Kidney (tissue), 14 donors: ENCODE measurements around the gene DDX18. TPM values are rescaled to one million over a fixed set of nuclear protein-coding genes. Genes with fewer than 3 reads are reported as not detected.
A peak's percentile ranks its signal among the peaks of the same experiment; 100 is the strongest.

Source experiments
- DNase-seq, 5 donors: peaks; one replicate each; pipeline ENCODE4 v3.0.0-alpha.2; 2013 to 2020
- FAIRE-seq: peaks from 2 replicates; lab custom pipeline; 2012; peaks lifted over from hg19 to GRCh38; lab: Jason Lieb, UNC
- H3K27ac ChIP-seq, 2 donors: one replicate each; pipeline ENCODE4 v1.7.0; 2013; ENCODE audit warnings: low read depth in 2 of 2, low read length in 2 of 2, inconsistent platforms in 1 of 2
- H3K27me3 ChIP-seq: one replicate; pipeline ENCODE4 v1.7.1; 2013; ENCODE audit warnings: low read length, inconsistent platforms; ENCODE audit not compliant: control insufficient read depth, insufficient read depth
- H3K36me3 ChIP-seq, 3 donors: one replicate each; pipeline versions ENCODE4 v1.7.0 to v1.7.1; 2013; ENCODE audit warnings: low read length in 3 of 3, control low read depth in 1 of 3, inconsistent platforms in 1 of 3; ENCODE audit not compliant: insufficient read depth in 3 of 3, control insufficient read depth in 2 of 3
- H3K4me1 ChIP-seq, 3 donors: one replicate each; pipeline versions ENCODE4 v1.7.0 to v1.7.1; 2013; ENCODE audit warnings: low read length in 3 of 3, inconsistent platforms in 1 of 3, low read depth in 1 of 3; ENCODE audit not compliant: control insufficient read depth in 2 of 3, insufficient read depth in 2 of 3
- H3K4me3 ChIP-seq, 3 donors: one replicate each; pipeline versions ENCODE4 v1.7.0 to v1.8.1; 2013; ENCODE audit warnings: low read length in 3 of 3, control low read depth in 1 of 3, inconsistent platforms in 1 of 3
- H3K9ac ChIP-seq, 3 donors: one replicate each; pipeline versions ENCODE4 v1.7.0 to v1.7.1; 2013; ENCODE audit warnings: low read length in 3 of 3, control low read depth in 1 of 3, inconsistent platforms in 1 of 3
- H3K9me3 ChIP-seq, 3 donors: one replicate each; pipeline versions ENCODE4 v1.7.0 to v1.7.1; 2013; ENCODE audit warnings: low read length in 3 of 3, control low read depth in 1 of 3, inconsistent platforms in 1 of 3; ENCODE audit not compliant: control insufficient read depth in 2 of 3, insufficient read depth in 1 of 3
- CTCF ChIP-seq: IDR thresholded peaks from 3 replicates; pipeline ENCODE4 v1.5.1; 2012; ENCODE audit warnings: mild to moderate bottlenecking, moderate library complexity, borderline replicate concordance; ENCODE audit not compliant: insufficient read depth; ENCODE audit errors: extremely low read depth
- intact Hi-C: fragments of 100-400 bp; cut with DNase I; formaldehyde crosslinking; loops from one replicate; pipeline ENCODE4 v1.11.1; 2022
- polyA plus RNA-seq: library from polyadenylated mRNA; stranded (reverse); fragments of 350-450 nt; fragmentation: Illumina TruSeq; extraction: RNeasy Lipid Tissue Mini Kit (QIAGEN cat#74804); gene quantifications from one replicate; pipeline ENCODE4 v1.2.3, GENCODE V29; 2014; ENCODE audit warnings: low read depth, low replicate concordance; ENCODE audit not compliant: insufficient read depth
- total RNA-seq: library from RNA; stranded (reverse); fragmentation: NEBNext Ultra II Directional; extraction: Animal tissue kit (Norgen Biotek cat#: 25700); gene quantifications from one replicate; pipeline ENCODE4 v1.2.1, GENCODE V29; 2021
- donor health status: control.
- donor health status: control.
- donor health status: control.
- donor health status: control.
- donor health status: control.
- donor health status: DM: yes; HTN: yes; CAD: no.
- donor health status: Normal renal cell carcinoma (clear cell type).

Gene DDX18
- total and polyA plus RNA-seq, 2 donors from 2014 or later: 18.1 to 53.8 TPM

- H3K9me3 ChIP-seq: no peaks in the 10 kb centered on the region
- FAIRE-seq (no peak), DNase-seq (no peak)
- H3K27ac ChIP-seq: no peak overlapping the region
- intact Hi-C loops: no loop called here
- no peaks in the 10 kb centered on the region for H3K4me1 ChIP-seq
- no peak for TF ChIP-seq CTCF
- H3K4me3 ChIP-seq: no peak overlapping the region
- no peaks in the 10 kb centered on the region for H3K27me3 ChIP-seq
- H3K9ac ChIP-seq: no peak overlapping the region
- no peaks in the 10 kb centered on the region for H3K36me3 ChIP-seq
Observed at GRCh38 chr2:117858336-117858735, 43.8 kb downstream of the DDX18 start.

GRCh38 chr2:117858892-117859531 lies 44.5 kb downstream of the DDX18 start:
- Histone ChIP-seq H3K4me1 (no peaks in the 10 kb centered on the region), H3K9me3 (no peaks in the 10 kb centered on the region), H3K27ac (no peak overlapping the region), H3K9ac (no peak overlapping the region), H3K4me3 (no peak overlapping the region), H3K27me3 (no peaks in the 10 kb centered on the region), H3K36me3 (no peaks in the 10 kb centered on the region)
- FAIRE-seq: no peak
- DNase-seq: no peak
- TF ChIP-seq CTCF: no peak
- intact Hi-C loops: no loop called here

- Histone ChIP-seq H3K27me3 (no peaks in the 10 kb centered on the region), H3K9me3 (no peaks in the 10 kb centered on the region), H3K4me1 (no peaks in the 10 kb centered on the region), H3K27ac (no peak overlapping the region), H3K4me3 (no peak overlapping the region), H3K9ac (no peak overlapping the region), H3K36me3 (no peaks in the 10 kb centered on the region)
- TF ChIP-seq CTCF: no peak
- no peak for FAIRE-seq
- intact Hi-C loops: no loop called here
- peak in 1 of 5 donors; percentile 77 for DNase-seq
Observed at GRCh38 chr2:117859532-117859911, 45.0 kb downstream of the DDX18 start.
